A673 (cell line): ENCODE data around the gene CPM.

Experiments
- EZH2 ChIP-seq: fragments of 200-600 bp; sonication (generic); IDR thresholded peaks from 2 replicates; pipeline ENCODE4 v1.6.1; 2017; ENCODE audit warnings: borderline replicate concordance, low read depth, mild to moderate bottlenecking, mixed read lengths, antibody characterized with exemption, low read length; ENCODE audit not compliant: poor library complexity, severe bottlenecking
- TF ChIP-seq, protein P1 (sequence below): fragments of 300-800, 200-600 bp; sonication (generic); conservative IDR thresholded peaks from 2 replicates; pipeline ENCODE4 v1.5.1; 2017; ENCODE audit warnings: low read depth, mild to moderate bottlenecking, antibody characterized with exemption, low read length, moderate library complexity, mixed read lengths

DNA sequence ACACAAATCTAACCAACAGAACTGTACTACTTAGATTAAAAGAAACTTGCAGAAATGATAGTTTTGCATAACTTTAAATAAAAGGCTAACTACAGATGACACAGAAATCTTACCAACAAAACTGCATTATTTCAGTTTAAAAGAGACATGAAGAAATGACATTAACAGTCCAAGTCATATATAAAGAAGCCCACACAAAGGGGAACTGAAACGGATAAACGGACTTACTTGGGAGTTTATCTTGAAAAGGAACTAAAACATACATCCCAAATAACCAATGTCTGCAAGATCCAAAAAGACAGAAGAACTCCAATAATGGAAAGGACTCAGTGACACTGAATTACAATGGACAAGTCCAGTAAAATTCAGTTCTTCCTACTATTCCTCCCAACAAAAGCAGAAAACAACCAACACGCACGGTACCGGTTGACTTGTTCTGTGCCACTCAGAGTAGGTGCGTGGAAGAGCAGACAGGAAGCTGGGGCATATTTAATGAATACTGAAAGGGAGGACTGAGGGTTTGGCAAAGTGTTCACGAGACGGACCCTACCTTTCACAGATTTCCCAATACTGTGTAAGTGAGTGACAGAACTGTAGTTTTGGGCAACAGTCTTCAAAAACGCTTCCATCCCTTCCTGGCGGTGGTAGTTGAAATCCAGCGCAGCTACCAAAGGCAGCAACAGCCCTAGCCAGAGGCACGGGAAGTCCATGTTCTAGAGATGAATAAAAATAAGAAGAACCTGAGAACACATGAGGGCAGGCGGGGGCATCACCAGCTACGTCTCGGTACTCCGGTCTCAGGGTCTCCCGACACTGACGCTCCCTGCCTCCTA is 627 bp downstream of the CPM start:
- TF ChIP-seq, protein P1, sequence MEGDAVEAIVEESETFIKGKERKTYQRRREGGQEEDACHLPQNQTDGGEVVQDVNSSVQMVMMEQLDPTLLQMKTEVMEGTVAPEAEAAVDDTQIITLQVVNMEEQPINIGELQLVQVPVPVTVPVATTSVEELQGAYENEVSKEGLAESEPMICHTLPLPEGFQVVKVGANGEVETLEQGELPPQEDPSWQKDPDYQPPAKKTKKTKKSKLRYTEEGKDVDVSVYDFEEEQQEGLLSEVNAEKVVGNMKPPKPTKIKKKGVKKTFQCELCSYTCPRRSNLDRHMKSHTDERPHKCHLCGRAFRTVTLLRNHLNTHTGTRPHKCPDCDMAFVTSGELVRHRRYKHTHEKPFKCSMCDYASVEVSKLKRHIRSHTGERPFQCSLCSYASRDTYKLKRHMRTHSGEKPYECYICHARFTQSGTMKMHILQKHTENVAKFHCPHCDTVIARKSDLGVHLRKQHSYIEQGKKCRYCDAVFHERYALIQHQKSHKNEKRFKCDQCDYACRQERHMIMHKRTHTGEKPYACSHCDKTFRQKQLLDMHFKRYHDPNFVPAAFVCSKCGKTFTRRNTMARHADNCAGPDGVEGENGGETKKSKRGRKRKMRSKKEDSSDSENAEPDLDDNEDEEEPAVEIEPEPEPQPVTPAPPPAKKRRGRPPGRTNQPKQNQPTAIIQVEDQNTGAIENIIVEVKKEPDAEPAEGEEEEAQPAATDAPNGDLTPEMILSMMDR: no peak
- no peak for TF ChIP-seq EZH2
